K562 (cell line): Measurements from ENCODE around the gene RWDD1. TPM values are rescaled to one million over a fixed set of nuclear protein-coding genes. Genes with fewer than 3 reads are reported as not detected.

ENCODE experiments used
- CAMTA2 ChIP-seq: fragments of 250-450 bp; sonication (Bioruptor Pico); conservative IDR thresholded peaks from 2 replicates; pipeline ENCODE4 v1.5.1; 2022
- CHD2 ChIP-seq: IDR thresholded peaks from 2 replicates; pipeline ENCODE4 v1.6.1; 2011; ENCODE audit warnings: low read depth, low read length
- CTBP1 ChIP-seq: fragments of 450-650 bp; IDR thresholded peaks from 2 replicates; pipeline ENCODE4 v1.6.1; 2016; ENCODE audit warnings: borderline replicate concordance
- DLX4 ChIP-seq: fragments of 250-450 bp; sonication (Bioruptor Pico); IDR thresholded peaks from 2 replicates; pipeline ENCODE4 v1.6.1; 2021; ENCODE audit warnings: mild to moderate bottlenecking
- ELF4 ChIP-seq: fragments of 450-650 bp; formaldehyde crosslinking; IDR thresholded peaks from 2 replicates; pipeline ENCODE4 v1.4.0; 2022; ENCODE audit warnings: missing genetic modification characterization
- HIVEP1 ChIP-seq: fragments of 250-450 bp; sonication (Bioruptor Pico); IDR thresholded peaks from 2 replicates; pipeline ENCODE4 v1.4.0; 2020; ENCODE audit warnings: mild to moderate bottlenecking
- L3MBTL2 ChIP-seq: fragments of 450-650 bp; IDR thresholded peaks from 2 replicates; pipeline ENCODE4 v1.6.1; 2016; ENCODE audit warnings: mild to moderate bottlenecking, moderate library complexity
- NELFE ChIP-seq: IDR thresholded peaks from 2 replicates; pipeline ENCODE4 v1.6.1; 2011; ENCODE audit warnings: mild to moderate bottlenecking; ENCODE audit not compliant: insufficient read depth, insufficient read length
- NUFIP1 ChIP-seq: fragments of 450-650 bp; IDR thresholded peaks from 2 replicates; pipeline ENCODE4 v1.6.1; 2018; ENCODE audit not compliant: partially characterized antibody
- SMAD1 ChIP-seq: fragments of 150-350 bp; IDR thresholded peaks from 2 replicates; pipeline ENCODE4 v1.6.1; 2014; ENCODE audit warnings: low read length, low read depth; ENCODE audit not compliant: partially characterized antibody
- STAT5A ChIP-seq: IDR thresholded peaks from 2 replicates; pipeline ENCODE4 v1.6.1; 2012; ENCODE audit warnings: low read length, inconsistent platforms, borderline replicate concordance
- TAF15 ChIP-seq: fragments of 200-400 bp; formaldehyde crosslinking; IDR thresholded peaks from 2 replicates; pipeline ENCODE4 v1.6.1; 2017; ENCODE audit warnings: mild to moderate bottlenecking, low read depth, low read length, moderate library complexity
- TGIF2 ChIP-seq: sonication (generic); formaldehyde crosslinking; IDR thresholded peaks from 2 replicates; pipeline ENCODE4 v1.8.1; 2022; ENCODE audit warnings: mild to moderate bottlenecking, missing genetic modification reagents, moderate library complexity
- VEZF1 ChIP-seq: fragments of 200-800 bp; sonication (Bioruptor generic); IDR thresholded peaks from 2 replicates; pipeline ENCODE4 v1.6.1; 2017; ENCODE audit warnings: missing genetic modification characterization, missing compliant biosample characterization
- ZNF197 ChIP-seq: fragments of 200-800 bp; sonication (Bioruptor generic); IDR thresholded peaks from 2 replicates; pipeline ENCODE4 v1.6.1; 2016; ENCODE audit warnings: low read depth, missing genetic modification characterization, missing compliant biosample characterization
- ZNF347 ChIP-seq: fragments of 450-650 bp; formaldehyde crosslinking; IDR thresholded peaks from 2 replicates; pipeline ENCODE4 v1.4.0; 2020; ENCODE audit warnings: low read depth, mild to moderate bottlenecking, moderate library complexity
- ZNF445 ChIP-seq: fragments of 250-450 bp; sonication (Bioruptor Pico); IDR thresholded peaks from 2 replicates; pipeline ENCODE4 v1.4.0; 2020; ENCODE audit warnings: low read depth, mild to moderate bottlenecking, moderate library complexity
- ZNF589 ChIP-seq: fragments of 200-800 bp; sonication (Bioruptor generic); IDR thresholded peaks from 2 replicates; pipeline ENCODE4 v1.6.1; 2016; ENCODE audit warnings: low read depth, missing genetic modification characterization, missing compliant biosample characterization
- polyA plus RNA-seq, 8 experiments: library from polyadenylated mRNA; depleted of rRNA in 4 of 8; stranded (reverse) in 5 of 8; unstranded in 3 of 8; fragments of >200 nt; fragmentation: Nextera tagmentation in 2 of 8; fragmentation: Illumina TruSeq in 1 of 8; extraction: Ambion mirVana in 2 of 8; extraction: Trizol in 1 of 8; gene quantifications; 2 replicates each; pipeline versions ENCODE4 v1.2.1 to v1.2.3, GENCODE V29; 2011 to 2014; ENCODE audit warnings: inconsistent platforms in 1 of 8, missing spikeins in 1 of 8
- total RNA-seq, 7 experiments: library from RNA; depleted of rRNA in 6 of 7; stranded (reverse); fragments of >200 nt in 6 of 7; fragmentation: Illumina TruSeq in 2 of 7; extraction: Trizol in 2 of 7; gene quantifications; 2 replicates each; pipeline versions ENCODE4 v1.2.1 to v1.2.3, GENCODE V29; 2011 to 2021; ENCODE audit warnings: low replicate concordance in 1 of 7
- TF ChIP-seq, protein P1 (sequence below): conservative IDR thresholded peaks from 2 replicates; pipeline ENCODE4 v1.6.1; 2011; ENCODE audit warnings: low read depth, mild to moderate bottlenecking, low read length; ENCODE audit not compliant: control insufficient read depth
- TF ChIP-seq, protein P2 (sequence below): sonication (generic); formaldehyde crosslinking; IDR thresholded peaks from 2 replicates; pipeline ENCODE4 v1.8.0; 2022; ENCODE audit warnings: mild to moderate bottlenecking, missing genetic modification reagents
- TF ChIP-seq, protein P3 (sequence below): fragments of 200-800 bp; sonication (Bioruptor generic); IDR thresholded peaks from 2 replicates; pipeline ENCODE4 v1.6.1; 2017; ENCODE audit warnings: missing genetic modification characterization, missing compliant biosample characterization
- TF ChIP-seq, protein P4 (sequence below): fragments of 250-450 bp; sonication (Bioruptor Pico); IDR thresholded peaks from 2 replicates; pipeline ENCODE4 v1.5.0; 2021

RWDD1 gene
- total and polyA plus RNA-seq, 9 of the 15 experiments (the other 6 are each of a cell fraction or from before 2014, with no cell fraction given) = 31.9 to 89.8 (median 48.7) TPM

GRCh38 chr6:116570856-116571682 lies at the start of gene RWDD1 (continued):
- TF ChIP-seq VEZF1 (CRISPR knock-in tag) (no peak), CHD2 (peak; percentile 76), ZNF445 (CRISPR knock-in tag) (no peak), STAT5A (no peak), DLX4 (CRISPR knock-in tag) (no peak), ZNF589 (CRISPR knock-in tag) (no peak), HIVEP1 (CRISPR knock-in tag) (no peak), TGIF2 (CRISPR knock-in tag) (peak; percentile 87; the same call in 1 of the 2 replicates), SMAD1 (peak; percentile 25), ELF4 (no peak), TAF15 (no peak), CAMTA2 (CRISPR knock-in tag) (no peak), NELFE (no peak), ZNF347 (CRISPR knock-in tag) (no peak), CTBP1 (peak; percentile 97), ZNF197 (CRISPR knock-in tag) (no peak), L3MBTL2 (peak; percentile 94), NUFIP1 (no peak)
- TF ChIP-seq, protein P1, sequence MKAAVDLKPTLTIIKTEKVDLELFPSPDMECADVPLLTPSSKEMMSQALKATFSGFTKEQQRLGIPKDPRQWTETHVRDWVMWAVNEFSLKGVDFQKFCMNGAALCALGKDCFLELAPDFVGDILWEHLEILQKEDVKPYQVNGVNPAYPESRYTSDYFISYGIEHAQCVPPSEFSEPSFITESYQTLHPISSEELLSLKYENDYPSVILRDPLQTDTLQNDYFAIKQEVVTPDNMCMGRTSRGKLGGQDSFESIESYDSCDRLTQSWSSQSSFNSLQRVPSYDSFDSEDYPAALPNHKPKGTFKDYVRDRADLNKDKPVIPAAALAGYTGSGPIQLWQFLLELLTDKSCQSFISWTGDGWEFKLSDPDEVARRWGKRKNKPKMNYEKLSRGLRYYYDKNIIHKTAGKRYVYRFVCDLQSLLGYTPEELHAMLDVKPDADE = no peak; the same call in none of the 2 replicates
- TF ChIP-seq, protein P2, sequence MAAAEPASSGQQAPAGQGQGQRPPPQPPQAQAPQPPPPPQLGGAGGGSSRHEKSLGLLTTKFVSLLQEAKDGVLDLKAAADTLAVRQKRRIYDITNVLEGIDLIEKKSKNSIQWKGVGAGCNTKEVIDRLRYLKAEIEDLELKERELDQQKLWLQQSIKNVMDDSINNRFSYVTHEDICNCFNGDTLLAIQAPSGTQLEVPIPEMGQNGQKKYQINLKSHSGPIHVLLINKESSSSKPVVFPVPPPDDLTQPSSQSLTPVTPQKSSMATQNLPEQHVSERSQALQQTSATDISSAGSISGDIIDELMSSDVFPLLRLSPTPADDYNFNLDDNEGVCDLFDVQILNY = no peak; the same call in 1 of the 2 replicates
- TF ChIP-seq, protein P3, sequence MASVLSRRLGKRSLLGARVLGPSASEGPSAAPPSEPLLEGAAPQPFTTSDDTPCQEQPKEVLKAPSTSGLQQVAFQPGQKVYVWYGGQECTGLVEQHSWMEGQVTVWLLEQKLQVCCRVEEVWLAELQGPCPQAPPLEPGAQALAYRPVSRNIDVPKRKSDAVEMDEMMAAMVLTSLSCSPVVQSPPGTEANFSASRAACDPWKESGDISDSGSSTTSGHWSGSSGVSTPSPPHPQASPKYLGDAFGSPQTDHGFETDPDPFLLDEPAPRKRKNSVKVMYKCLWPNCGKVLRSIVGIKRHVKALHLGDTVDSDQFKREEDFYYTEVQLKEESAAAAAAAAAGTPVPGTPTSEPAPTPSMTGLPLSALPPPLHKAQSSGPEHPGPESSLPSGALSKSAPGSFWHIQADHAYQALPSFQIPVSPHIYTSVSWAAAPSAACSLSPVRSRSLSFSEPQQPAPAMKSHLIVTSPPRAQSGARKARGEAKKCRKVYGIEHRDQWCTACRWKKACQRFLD = peak; percentile 94
- TF ChIP-seq, protein P4, sequence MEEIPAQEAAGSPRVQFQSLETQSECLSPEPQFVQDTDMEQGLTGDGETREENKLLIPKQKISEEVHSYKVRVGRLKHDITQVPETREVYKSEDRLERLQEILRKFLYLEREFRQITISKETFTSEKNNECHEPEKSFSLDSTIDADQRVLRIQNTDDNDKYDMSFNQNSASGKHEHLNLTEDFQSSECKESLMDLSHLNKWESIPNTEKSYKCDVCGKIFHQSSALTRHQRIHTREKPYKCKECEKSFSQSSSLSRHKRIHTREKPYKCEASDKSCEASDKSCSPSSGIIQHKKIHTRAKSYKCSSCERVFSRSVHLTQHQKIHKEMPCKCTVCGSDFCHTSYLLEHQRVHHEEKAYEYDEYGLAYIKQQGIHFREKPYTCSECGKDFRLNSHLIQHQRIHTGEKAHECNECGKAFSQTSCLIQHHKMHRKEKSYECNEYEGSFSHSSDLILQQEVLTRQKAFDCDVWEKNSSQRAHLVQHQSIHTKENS (CRISPR knock-in tag) = no peak
